ENCODE results near the gene LMTK2. TPM values are rescaled to one million over a fixed set of nuclear protein-coding genes. Genes with fewer than 3 reads are reported as not detected.

LMTK2 gene
- total RNA-seq, 2 experiments from 2014 or later = 30.3 to 31.7 TPM

GRCh38 chr7:98073047-98073446, 33.6 kb upstream of the LMTK2 start:
- peaks cover 18% of the 10 kb centered on the region for H3K27me3 Mint-ChIP-seq
- intact Hi-C loops (cut with DNase I, micrococcal nuclease) = no loop called here
- no peak overlapping the region for H3K4me3 ChIP-seq (ENCODE audit: low read length)
- H3K27me3 ChIP-seq (ENCODE audit: control insufficient read depth in 1 of 2, insufficient read depth in 2 of 2, low read length in 2 of 2) = peaks cover 0 to 4% of the 10 kb centered on the region in 2 experiments
- no peak overlapping the region for H3K27ac ChIP-seq (ENCODE audit: low read depth in 1 of 2, low read length in 2 of 2)
- CTCF ChIA-PET = no interaction called here
- H3K27ac Mint-ChIP-seq = no peak overlapping the region
- no peaks in the 10 kb centered on the region for H3K36me3 Mint-ChIP-seq (ENCODE audit: low read depth)
- no peaks in the 10 kb centered on the region for H3K4me1 Mint-ChIP-seq (ENCODE audit: low read depth)
- H3K4me3 Mint-ChIP-seq = no peak overlapping the region
- no peaks in the 10 kb centered on the region for H3K9me3 Mint-ChIP-seq
- no peak for ATAC-seq (ENCODE audit: poor library complexity)
- no peak for DNase-seq
- no peak for TF ChIP-seq CTCF (IDR thresholded peaks at IDR 0.05)
- H3K9me3 ChIP-seq (ENCODE audit: control insufficient read depth in 1 of 2, insufficient read depth in 1 of 2, low read length in 2 of 2) = peaks cover 0 to 10% of the 10 kb centered on the region in 2 experiments
- no peaks in the 10 kb centered on the region for H3K36me3 ChIP-seq (ENCODE audit: insufficient read depth, low read length)
- H3K4me1 ChIP-seq (ENCODE audit: insufficient read depth, low read length) = no peaks in the 10 kb centered on the region
- POLR2A ChIA-PET = no interaction called here

- peaks cover 5% of the 10 kb centered on the region for H3K27me3 Mint-ChIP-seq
- intact Hi-C loops (cut with DNase I, micrococcal nuclease) = no loop called here
- ATAC-seq (ENCODE audit: poor library complexity) (no peak), DNase-seq (no peak)
- Histone ChIP-seq H3K4me3 (ENCODE audit: low read length) (no peak overlapping the region), H3K27me3 (ENCODE audit: control insufficient read depth in 1 of 2, insufficient read depth in 2 of 2, low read length in 2 of 2) (no peaks in the 10 kb centered on the region), H3K27ac (ENCODE audit: low read depth in 1 of 2, low read length in 2 of 2) (no peak overlapping the region), H3K9me3 (ENCODE audit: control insufficient read depth in 1 of 2, insufficient read depth in 1 of 2, low read length in 2 of 2) (peaks cover 0 to 7% of the 10 kb centered on the region in 2 experiments), H3K36me3 (ENCODE audit: insufficient read depth, low read length) (no peaks in the 10 kb centered on the region), H3K4me1 (ENCODE audit: insufficient read depth, low read length) (no peaks in the 10 kb centered on the region)
- no peaks in the 10 kb centered on the region for H3K4me1 Mint-ChIP-seq (ENCODE audit: low read depth)
- no peaks in the 10 kb centered on the region for H3K9me3 Mint-ChIP-seq
- no peak overlapping the region for H3K4me3 Mint-ChIP-seq
- ChIA-PET POLR2A (no interaction called here), CTCF (no interaction called here)
- no peak overlapping the region for H3K27ac Mint-ChIP-seq
- no peaks in the 10 kb centered on the region for H3K36me3 Mint-ChIP-seq (ENCODE audit: low read depth)
- no peak for TF ChIP-seq CTCF (IDR thresholded peaks at IDR 0.05)
Measured at GRCh38 chr7:98075801-98076200, 30.9 kb upstream of the LMTK2 start.

GRCh38 chr7:98077762-98078161, 28.9 kb upstream of the LMTK2 start:
- Mint-ChIP-seq H3K27me3 (peaks cover 5% of the 10 kb centered on the region), H3K36me3 (ENCODE audit: low read depth) (no peaks in the 10 kb centered on the region), H3K4me3 (no peak overlapping the region), H3K9me3 (no peaks in the 10 kb centered on the region), H3K27ac (no peak overlapping the region), H3K4me1 (ENCODE audit: low read depth) (no peaks in the 10 kb centered on the region)
- no peaks in the 10 kb centered on the region for H3K4me1 ChIP-seq (ENCODE audit: insufficient read depth, low read length)
- peaks cover 0 to 7% of the 10 kb centered on the region in 2 experiments for H3K9me3 ChIP-seq (ENCODE audit: control insufficient read depth in 1 of 2, insufficient read depth in 1 of 2, low read length in 2 of 2)
- TF ChIP-seq CTCF (IDR thresholded peaks at IDR 0.05) = no peak
- ATAC-seq (ENCODE audit: poor library complexity) = no peak
- intact Hi-C loops (cut with DNase I, micrococcal nuclease) = no loop called here
- POLR2A ChIA-PET = no interaction called here
- no peaks in the 10 kb centered on the region for H3K36me3 ChIP-seq (ENCODE audit: insufficient read depth, low read length)
- no peaks in the 10 kb centered on the region for H3K27me3 ChIP-seq (ENCODE audit: control insufficient read depth in 1 of 2, insufficient read depth in 2 of 2, low read length in 2 of 2)
- H3K4me3 ChIP-seq (ENCODE audit: low read length) = no peak overlapping the region
- DNase-seq = no peak
- H3K27ac ChIP-seq (ENCODE audit: low read depth in 1 of 2, low read length in 2 of 2) = no peak overlapping the region
- CTCF ChIA-PET = no interaction called here

Measured in CD4-positive, alpha-beta T cell (primary cell).